OCI-LY1 (cell line): ENCODE measurements around the gene DTNB.

Source experiments
- EZH2 ChIP-seq: fragments of 200-600 bp; sonication (generic), shearing (Covaris generic); IDR thresholded peaks from 2 replicates; pipeline ENCODE4 v1.8.0; 2017; ENCODE audit warnings: borderline replicate concordance, mixed run types, mild to moderate bottlenecking, antibody characterized with exemption, low read length, moderate library complexity, mixed read lengths
- TF ChIP-seq, protein P1 (sequence below): fragments of 200-600 bp; sonication (generic), shearing (Covaris generic); IDR thresholded peaks from 2 replicates; pipeline ENCODE4 v1.5.1; 2017; ENCODE audit warnings: mild to moderate bottlenecking, antibody characterized with exemption, low read length, moderate library complexity, mixed read lengths

DNA sequence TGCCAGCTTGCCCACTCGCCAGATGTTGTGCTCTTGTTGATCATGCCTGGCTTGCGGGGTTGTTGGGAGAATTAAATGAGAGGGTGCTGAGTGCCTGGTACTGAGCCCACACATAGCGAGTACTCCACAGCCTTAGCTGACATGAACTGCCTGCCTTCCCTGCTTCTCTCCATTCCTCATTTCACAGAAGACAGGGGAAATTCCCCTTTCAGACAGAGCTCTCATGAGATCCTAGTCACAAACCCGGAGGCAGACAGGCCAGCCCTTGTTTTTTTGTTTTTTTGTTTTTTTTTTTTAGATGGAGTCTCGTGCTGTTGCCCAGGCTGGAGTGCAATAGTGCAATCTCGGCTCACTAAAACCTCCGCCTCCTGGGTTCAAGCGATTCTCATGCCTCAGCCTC is 314.5 kb downstream of the DTNB start:
- TF ChIP-seq, protein P1, sequence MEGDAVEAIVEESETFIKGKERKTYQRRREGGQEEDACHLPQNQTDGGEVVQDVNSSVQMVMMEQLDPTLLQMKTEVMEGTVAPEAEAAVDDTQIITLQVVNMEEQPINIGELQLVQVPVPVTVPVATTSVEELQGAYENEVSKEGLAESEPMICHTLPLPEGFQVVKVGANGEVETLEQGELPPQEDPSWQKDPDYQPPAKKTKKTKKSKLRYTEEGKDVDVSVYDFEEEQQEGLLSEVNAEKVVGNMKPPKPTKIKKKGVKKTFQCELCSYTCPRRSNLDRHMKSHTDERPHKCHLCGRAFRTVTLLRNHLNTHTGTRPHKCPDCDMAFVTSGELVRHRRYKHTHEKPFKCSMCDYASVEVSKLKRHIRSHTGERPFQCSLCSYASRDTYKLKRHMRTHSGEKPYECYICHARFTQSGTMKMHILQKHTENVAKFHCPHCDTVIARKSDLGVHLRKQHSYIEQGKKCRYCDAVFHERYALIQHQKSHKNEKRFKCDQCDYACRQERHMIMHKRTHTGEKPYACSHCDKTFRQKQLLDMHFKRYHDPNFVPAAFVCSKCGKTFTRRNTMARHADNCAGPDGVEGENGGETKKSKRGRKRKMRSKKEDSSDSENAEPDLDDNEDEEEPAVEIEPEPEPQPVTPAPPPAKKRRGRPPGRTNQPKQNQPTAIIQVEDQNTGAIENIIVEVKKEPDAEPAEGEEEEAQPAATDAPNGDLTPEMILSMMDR: no peak
- no peak for TF ChIP-seq EZH2
